Measurements from ENCODE around the gene PCBP1.

Gene PCBP1

GRCh38 chr2:70081221-70081620, 6.1 kb upstream of the PCBP1 start:
- H3K4me3 ChIP-seq (ENCODE audit: low read depth in 1 of 2, low read length in 1 of 2): no peak overlapping the region
- TF ChIP-seq CTCF (IDR thresholded peaks at IDR 0.05): no peak
- H3K27me3 ChIP-seq: no peaks in the 10 kb centered on the region
- no peaks in the 10 kb centered on the region for H3K9me3 ChIP-seq
- peaks cover 10% of the 10 kb centered on the region for H3K36me3 ChIP-seq
- H3K27ac ChIP-seq: peak overlapping the region; percentile 88
- peaks cover 73 to 74% of the 10 kb centered on the region in 2 experiments for H3K4me1 ChIP-seq (ENCODE audit: control insufficient read depth in 1 of 2, insufficient read depth in 1 of 2, low read depth in 1 of 2, low read length in 1 of 2)

- Histone ChIP-seq H3K4me3 (ENCODE audit: low read depth in 1 of 2, low read length in 1 of 2) (no peak overlapping the region), H3K27me3 (no peaks in the 10 kb centered on the region), H3K36me3 (no peaks in the 10 kb centered on the region), H3K9me3 (no peaks in the 10 kb centered on the region), H3K27ac (peak overlapping the region; percentile 99), H3K4me1 (ENCODE audit: control insufficient read depth in 1 of 2, insufficient read depth in 1 of 2, low read depth in 1 of 2, low read length in 1 of 2) (peaks cover 64 to 71% of the 10 kb centered on the region in 2 experiments)
- no peak for TF ChIP-seq CTCF (IDR thresholded peaks at IDR 0.05)
These were observed 3.7 kb upstream of the PCBP1 start for GRCh38 chr2:70083344-70084156.

GRCh38 chr2:70084973-70085710, 2.1 kb upstream of the PCBP1 start:
- H3K4me3 ChIP-seq (ENCODE audit: low read depth in 1 of 2, low read length in 1 of 2): peak overlapping the region; percentile 85 to 97
- peaks cover 60 to 71% of the 10 kb centered on the region in 2 experiments for H3K4me1 ChIP-seq (ENCODE audit: control insufficient read depth in 1 of 2, insufficient read depth in 1 of 2, low read depth in 1 of 2, low read length in 1 of 2)

GRCh38 chr2:70085711-70086277, 1.5 kb upstream of the PCBP1 start:
- Histone ChIP-seq H3K4me3 (ENCODE audit: low read depth in 1 of 2, low read length in 1 of 2) (peak overlapping the region; percentile 85 to 97), H3K4me1 (ENCODE audit: control insufficient read depth in 1 of 2, insufficient read depth in 1 of 2, low read depth in 1 of 2, low read length in 1 of 2) (peaks cover 60 to 73% of the 10 kb centered on the region in 2 experiments), H3K9me3 (no peaks in the 10 kb centered on the region), H3K27me3 (no peaks in the 10 kb centered on the region), H3K36me3 (no peaks in the 10 kb centered on the region), H3K27ac (peak overlapping the region; percentile 99)
- no peak for TF ChIP-seq CTCF (IDR thresholded peaks at IDR 0.05)

More at GRCh38 chr2:70084973-70085710, 2.1 kb upstream of the PCBP1 start:
- TF ChIP-seq CTCF (IDR thresholded peaks at IDR 0.05): no peak
- H3K9me3 ChIP-seq: no peaks in the 10 kb centered on the region
- H3K27me3 ChIP-seq: no peaks in the 10 kb centered on the region
- peak overlapping the region; percentile 99 for H3K27ac ChIP-seq
- H3K36me3 ChIP-seq: no peaks in the 10 kb centered on the region

GRCh38 chr2:70086278-70086837, 919 bp upstream of the PCBP1 start:
- H3K36me3 ChIP-seq: no peaks in the 10 kb centered on the region
- H3K4me1 ChIP-seq (ENCODE audit: control insufficient read depth in 1 of 2, insufficient read depth in 1 of 2, low read depth in 1 of 2, low read length in 1 of 2): peaks cover 59 to 70% of the 10 kb centered on the region in 2 experiments
- H3K4me3 ChIP-seq (ENCODE audit: low read depth in 1 of 2, low read length in 1 of 2): peak overlapping the region; percentile 85 to 97
- no peaks in the 10 kb centered on the region for H3K27me3 ChIP-seq
- peak; percentile 21 for TF ChIP-seq CTCF (IDR thresholded peaks at IDR 0.05)
- H3K9me3 ChIP-seq: no peaks in the 10 kb centered on the region
- peak overlapping the region; percentile 99 for H3K27ac ChIP-seq

All from neutrophil (primary cell).